Neural progenitor cell (in vitro differentiated cells): ENCODE results near the gene GABRR3. TPM values are rescaled to one million over a fixed set of nuclear protein-coding genes. Genes with fewer than 3 reads are reported as not detected.

Experiments
- DNase-seq: peaks from one replicate; pipeline ENCODE4 v3.0.0-alpha.2; 2016; ENCODE audit warnings: low spot score
- H2AFZ ChIP-seq: fragments of 200-600 bp; sonication (generic); replicated peaks from 2 replicates; pipeline ENCODE4 v1.6.1; 2016; ENCODE audit warnings: antibody characterized with exemption
- H3F3A ChIP-seq: fragments of 200-600 bp; sonication (generic); 2 replicates; pipeline ENCODE4 v1.6.1; 2016; ENCODE audit warnings: antibody characterized with exemption, low read depth
- H3K27ac ChIP-seq: fragments of 200-600 bp; sonication (generic); 2 replicates; pipeline ENCODE4 v1.5.1; 2016; ENCODE audit warnings: mild to moderate bottlenecking
- H3K27me3 ChIP-seq: fragments of 200-600 bp; sonication (generic); 2 replicates; pipeline ENCODE4 v1.6.1; 2016; ENCODE audit warnings: mild to moderate bottlenecking, moderate library complexity
- H3K36me3 ChIP-seq: fragments of 200-600 bp; sonication (generic); 2 replicates; pipeline ENCODE4 v1.5.1; 2016
- H3K4me1 ChIP-seq: fragments of 200-600 bp; sonication (generic); 2 replicates; pipeline ENCODE4 v1.6.1; 2016; ENCODE audit warnings: mixed run types
- H3K4me2 ChIP-seq: fragments of 200-600 bp; sonication (generic); 2 replicates; pipeline ENCODE4 v1.6.1; 2016
- H3K4me3 ChIP-seq: fragments of 200-600 bp; sonication (generic); 2 replicates; pipeline ENCODE4 v1.5.1; 2016
- H3K79me2 ChIP-seq: fragments of 200-600 bp; sonication (generic); 2 replicates; pipeline ENCODE4 v1.6.1; 2016; ENCODE audit warnings: low read depth
- H3K9ac ChIP-seq: fragments of 200-600 bp; sonication (generic); 2 replicates; pipeline ENCODE4 v1.6.1; 2016
- H3K9me3 ChIP-seq: fragments of 200-600 bp; sonication (generic); 2 replicates; pipeline ENCODE4 v1.5.1; 2016; ENCODE audit warnings: low read depth
- H4K20me1 ChIP-seq: fragments of 200-600 bp; sonication (generic); 2 replicates; pipeline ENCODE4 v1.6.1; 2016; ENCODE audit warnings: low read depth
- H3K27ac Mint-ChIP-seq: 3 replicates; pipeline ENCODE4 v1.8.0; 2021; ENCODE audit warnings: mixed read lengths
- H3K27me3 Mint-ChIP-seq: 2 replicates; pipeline ENCODE4 v1.8.0; 2022; ENCODE audit warnings: low read depth, mild to moderate bottlenecking, inconsistent platforms, moderate library complexity, mixed read lengths; ENCODE audit not compliant: insufficient read depth
- H3K36me3 Mint-ChIP-seq: 3 replicates; pipeline ENCODE4 v1.8.0; 2021; ENCODE audit warnings: mixed read lengths
- H3K4me1 Mint-ChIP-seq: 3 replicates; pipeline ENCODE4 v1.8.0; 2021; ENCODE audit warnings: mixed read lengths
- H3K4me3 Mint-ChIP-seq: 3 replicates; pipeline ENCODE4 v1.8.0; 2021; ENCODE audit warnings: mild to moderate bottlenecking, moderate library complexity, mixed read lengths
- H3K9me3 Mint-ChIP-seq: 3 replicates; pipeline ENCODE4 v1.8.0; 2020; ENCODE audit warnings: mixed read lengths
- CTCF ChIP-seq: fragments of 200-600 bp; sonication (generic); IDR thresholded peaks from 2 replicates; pipeline ENCODE4 v1.5.1; 2017; ENCODE audit warnings: antibody characterized with exemption, mild to moderate bottlenecking
- EZH2 ChIP-seq: fragments of 200-600 bp; sonication (generic); IDR thresholded peaks from 2 replicates; pipeline ENCODE4 v1.6.1; 2017; ENCODE audit warnings: antibody characterized with exemption, mild to moderate bottlenecking, moderate library complexity
- EZH2phosphoT487 ChIP-seq: fragments of 200-600 bp; sonication (generic); IDR thresholded peaks from 2 replicates; pipeline ENCODE4 v1.6.1; 2017; ENCODE audit warnings: antibody characterized with exemption
- total RNA-seq: library from RNA; depleted of rRNA; stranded (reverse); fragments of >200 nt; gene quantifications from 2 replicates; pipeline ENCODE4 v1.2.3, GENCODE V29; 2015; ENCODE audit warnings: low replicate concordance

Gene GABRR3
- total RNA-seq, 1 donor from 2014 or later: not detected

- H3K27me3 Mint-ChIP-seq: peaks cover 2% of the 10 kb centered on the region
- H2AFZ ChIP-seq: peak overlapping the region; percentile 53
- H3K36me3 Mint-ChIP-seq: no peaks in the 10 kb centered on the region
Measured at GRCh38 chr3:98034486-98034885, 629 bp downstream of the GABRR3 start.

GRCh38 chr3:98034036-98034435, 1.1 kb downstream of the GABRR3 start:
- TF ChIP-seq CTCF (no peak), EZH2 (no peak)
- Histone ChIP-seq H3K9me3 (no peaks in the 10 kb centered on the region), H3K4me1 (peaks cover 11% of the 10 kb centered on the region), H3K36me3 (no peaks in the 10 kb centered on the region), H3K27ac (no peak overlapping the region), H4K20me1 (no peaks in the 10 kb centered on the region), H3K4me2 (no peak overlapping the region), H2AFZ (no peak overlapping the region), H3K27me3 (no peaks in the 10 kb centered on the region), H3F3A (no peaks in the 10 kb centered on the region), H3K79me2 (no peaks in the 10 kb centered on the region), H3K9ac (no peak overlapping the region), H3K4me3 (no peak overlapping the region)
- Mint-ChIP-seq H3K9me3 (no peaks in the 10 kb centered on the region), H3K4me1 (no peaks in the 10 kb centered on the region), H3K4me3 (no peak overlapping the region), H3K27ac (no peak overlapping the region), H3K36me3 (no peaks in the 10 kb centered on the region), H3K27me3 (peaks cover 2% of the 10 kb centered on the region)
- no peak for DNase-seq

More at GRCh38 chr3:98034486-98034885, 629 bp downstream of the GABRR3 start:
- no peak for DNase-seq
- Mint-ChIP-seq H3K4me1 (no peaks in the 10 kb centered on the region), H3K9me3 (no peaks in the 10 kb centered on the region), H3K27ac (peak overlapping the region; percentile 17), H3K4me3 (no peak overlapping the region)
- Histone ChIP-seq H4K20me1 (no peaks in the 10 kb centered on the region), H3K36me3 (no peaks in the 10 kb centered on the region), H3K27ac (no peak overlapping the region), H3K4me3 (no peak overlapping the region), H3K9me3 (no peaks in the 10 kb centered on the region), H3K79me2 (no peaks in the 10 kb centered on the region), H3K27me3 (no peaks in the 10 kb centered on the region), H3F3A (no peaks in the 10 kb centered on the region), H3K4me2 (no peak overlapping the region), H3K9ac (no peak overlapping the region), H3K4me1 (peaks cover 11% of the 10 kb centered on the region)
- TF ChIP-seq EZH2 (no peak), CTCF (no peak), EZH2phosphoT487 (no peak)

GRCh38 chr3:98032904-98033303, 2.2 kb downstream of the GABRR3 start:
- Mint-ChIP-seq H3K4me1 (no peaks in the 10 kb centered on the region), H3K27me3 (peaks cover 2% of the 10 kb centered on the region), H3K27ac (no peak overlapping the region), H3K4me3 (no peak overlapping the region), H3K9me3 (no peaks in the 10 kb centered on the region), H3K36me3 (no peaks in the 10 kb centered on the region)
- no peak overlapping the region for H3K4me3 ChIP-seq
- no peaks in the 10 kb centered on the region for H3K27me3 ChIP-seq
- no peak for TF ChIP-seq EZH2phosphoT487
- no peak for TF ChIP-seq CTCF
- no peak for TF ChIP-seq EZH2
- no peaks in the 10 kb centered on the region for H3K9me3 ChIP-seq
- peaks cover 11% of the 10 kb centered on the region for H3K4me1 ChIP-seq
- no peak overlapping the region for H3K9ac ChIP-seq
- no peak overlapping the region for H2AFZ ChIP-seq
- no peak for DNase-seq
- no peak overlapping the region for H3K27ac ChIP-seq
- no peaks in the 10 kb centered on the region for H4K20me1 ChIP-seq
- no peaks in the 10 kb centered on the region for H3K79me2 ChIP-seq
- no peaks in the 10 kb centered on the region for H3F3A ChIP-seq
- no peak overlapping the region for H3K4me2 ChIP-seq
- no peaks in the 10 kb centered on the region for H3K36me3 ChIP-seq
